IMR-90 (cell line): ENCODE results near the gene NABP1. TPM values are rescaled to one million over a fixed set of nuclear protein-coding genes. Genes with fewer than 3 reads are reported as not detected.

Experiments
- ATAC-seq: fragments of 200-7000 bp; cut with Tn5 transposase; 2 replicates; pipeline ENCODE4 v1.9.1; 2020; ENCODE audit warnings: low read depth, mild to moderate bottlenecking, moderate library complexity
- BruUV-seq: library from RNA; stranded (reverse); fragments of 400-500 nt; replicated peaks from 2 replicates; lab custom pipeline; 2021; lab: Mats Ljungman, UMichigan
- CTCF ChIA-PET: fragments of 300-600 bp; formaldehyde crosslinking; extraction: SDS; loops from one replicate; lab custom pipeline; 2021; ENCODE audit warnings: antibody characterized with exemption; lab: Yijun Ruan, JAX
- POLR2A ChIA-PET: fragments of 300-600 bp; sonication (Branson Sonifier 250); formaldehyde crosslinking; loops from one replicate; lab custom pipeline; 2022; ENCODE audit warnings: antibody characterized with exemption; ENCODE audit not compliant: unreplicated experiment; lab: Charles Lee
- DNase-seq: peaks from one replicate; pipeline ENCODE4 v3.0.0; 2013
- H2AFZ ChIP-seq: replicated peaks from 2 replicates; pipeline ENCODE3; 2013; ENCODE audit warnings: low read length, mild to moderate bottlenecking; ENCODE audit not compliant: poor library complexity
- H2AK5ac ChIP-seq: 2 replicates; pipeline ENCODE4 v1.6.1; 2013; ENCODE audit warnings: low read depth, low read length, inconsistent platforms
- H2AK9ac ChIP-seq: replicated peaks from 2 replicates; pipeline ENCODE3; 2013; ENCODE audit warnings: mild to moderate bottlenecking, low read depth, low read length, moderate library complexity; ENCODE audit not compliant: poor library complexity
- H2BK120ac ChIP-seq: 2 replicates; pipeline ENCODE4 v1.6.1; 2013; ENCODE audit warnings: low read depth, low read length, inconsistent platforms
- H2BK15ac ChIP-seq: 3 replicates; pipeline ENCODE4 v1.6.1; 2013; ENCODE audit warnings: low read depth, low read length, inconsistent platforms
- H2BK20ac ChIP-seq: 2 replicates; pipeline ENCODE4 v1.6.1; 2013; ENCODE audit warnings: low read depth, mild to moderate bottlenecking, inconsistent platforms, low read length, moderate library complexity
- H2BK5ac ChIP-seq: 2 replicates; pipeline ENCODE4 v1.6.1; 2013; ENCODE audit warnings: mild to moderate bottlenecking, low read depth, low read length, inconsistent platforms; ENCODE audit not compliant: poor library complexity, severe bottlenecking
- H3K14ac ChIP-seq: replicated peaks from 2 replicates; pipeline ENCODE4 v1.6.1; 2013; ENCODE audit warnings: low read depth, low read length, inconsistent platforms
- H3K18ac ChIP-seq: 2 replicates; pipeline ENCODE4 v1.6.1; 2013; ENCODE audit warnings: low read depth, low read length, control low read depth
- H3K23ac ChIP-seq: 2 replicates; pipeline ENCODE4 v1.6.1; 2013; ENCODE audit warnings: low read depth, low read length, inconsistent platforms
- H3K27ac ChIP-seq: 2 replicates; pipeline ENCODE4 v1.5.1; 2013; ENCODE audit warnings: mild to moderate bottlenecking, control low read depth, low read length; ENCODE audit not compliant: insufficient read depth
- H3K27me3 ChIP-seq: 2 replicates; pipeline ENCODE4 v1.6.1; 2013; ENCODE audit warnings: low read length; ENCODE audit not compliant: control insufficient read depth, insufficient read depth
- H3K36me3 ChIP-seq: 2 replicates; pipeline ENCODE4 v1.6.1; 2013; ENCODE audit warnings: low read length, mixed read lengths; ENCODE audit not compliant: control insufficient read depth, insufficient read depth
- H3K4ac ChIP-seq: 2 replicates; pipeline ENCODE4 v1.6.1; 2013; ENCODE audit warnings: low read depth, low read length, inconsistent platforms
- H3K4me1 ChIP-seq: 2 replicates; pipeline ENCODE4 v1.6.1; 2013; ENCODE audit warnings: low read length, mixed read lengths; ENCODE audit not compliant: control insufficient read depth, insufficient read depth
- H3K4me2 ChIP-seq: 2 replicates; pipeline ENCODE4 v1.6.1; 2013; ENCODE audit warnings: low read depth, mild to moderate bottlenecking, control low read depth, low read length, moderate library complexity
- H3K4me3 ChIP-seq: 2 replicates; pipeline ENCODE4 v1.5.1; 2013; ENCODE audit warnings: low read depth, mild to moderate bottlenecking, control low read depth, low read length, moderate library complexity; ENCODE audit not compliant: insufficient read depth
- H3K56ac ChIP-seq: 2 replicates; pipeline ENCODE4 v1.6.1; 2013; ENCODE audit warnings: low read length, inconsistent platforms; ENCODE audit not compliant: insufficient read depth; ENCODE audit errors: extremely low read depth
- H3K79me1 ChIP-seq, 2 experiments: 2 replicates each; pipeline ENCODE4 v1.6.1; 2013; ENCODE audit warnings: low read length in 2 of 2, inconsistent platforms in 1 of 2, low read depth in 1 of 2
- H3K9ac ChIP-seq: 2 replicates; pipeline ENCODE4 v1.6.1; 2013; ENCODE audit warnings: low read depth, low read length, control low read depth
- H3K9me1 ChIP-seq: 2 replicates; pipeline ENCODE4 v1.6.1; 2013; ENCODE audit warnings: low read length, inconsistent platforms; ENCODE audit not compliant: insufficient read depth
- H3K9me3 ChIP-seq: 2 replicates; pipeline ENCODE4 v1.6.1; 2013; ENCODE audit warnings: low read length; ENCODE audit not compliant: control insufficient read depth, insufficient read depth
- H4K20me1 ChIP-seq: 2 replicates; pipeline ENCODE4 v1.6.1; 2013; ENCODE audit warnings: low read length, inconsistent platforms; ENCODE audit not compliant: insufficient read depth
- H4K5ac ChIP-seq: 2 replicates; pipeline ENCODE4 v1.6.1; 2013; ENCODE audit warnings: mild to moderate bottlenecking, low read depth, low read length, control low read depth
- H4K8ac ChIP-seq, 2 experiments: 2 replicates each; pipeline ENCODE4 v1.6.1; 2013; ENCODE audit warnings: low read depth in 2 of 2, low read length in 2 of 2, control low read depth in 1 of 2, inconsistent platforms in 1 of 2
- H4K91ac ChIP-seq: 2 replicates; pipeline ENCODE4 v1.6.1; 2013; ENCODE audit warnings: low read depth, low read length, inconsistent platforms; ENCODE audit not compliant: insufficient read depth
- BHLHE40 ChIP-seq: fragments of 150-350 bp; IDR thresholded peaks from 2 replicates; pipeline ENCODE4 v1.6.1; 2016; ENCODE audit warnings: mild to moderate bottlenecking, low read depth, low read length
- FOS ChIP-seq: fragments of 150-350 bp; IDR thresholded peaks from 2 replicates; pipeline ENCODE4 v1.6.1; 2016; ENCODE audit warnings: low read depth, low read length
- POLR2A ChIP-seq: IDR thresholded peaks from 2 replicates; pipeline ENCODE4 v1.6.1; 2012; ENCODE audit warnings: mild to moderate bottlenecking, low read depth, low read length
- RAD21 ChIP-seq: IDR thresholded peaks from 2 replicates; pipeline ENCODE4 v1.6.1; 2012; ENCODE audit warnings: low read length, improper control_type of control experiment
- RFX5 ChIP-seq: IDR thresholded peaks from 2 replicates; pipeline ENCODE4 v1.8.0; 2012; ENCODE audit warnings: low read depth, mild to moderate bottlenecking, low read length, moderate library complexity
- dilution Hi-C: fragments of 300-500 bp; cut with HindIII; formaldehyde crosslinking; loops from one replicate; pipeline ENCODE4 v1.14.3; 2018; ENCODE audit warnings: low sequenced_read_pairs; ENCODE audit not compliant: unreplicated experiment
- in situ Hi-C: fragments of 300-500 bp; cut with MboI; formaldehyde crosslinking; loops from 3 replicates; pipeline ENCODE4 v1.14.3; 2019; ENCODE audit warnings: low sequenced_read_pairs, inconsistent platforms, mixed read lengths
- intact Hi-C: fragments of 100-400 bp; cut with micrococcal nuclease; formaldehyde crosslinking; loops from 2 replicates; pipeline ENCODE4 v1.10.0; 2022
- polyA plus RNA-seq, 3 experiments: library from polyadenylated mRNA; depleted of rRNA; stranded (reverse); fragments of >200 nt; gene quantifications; 2 replicates each; pipeline ENCODE4 v1.2.3, GENCODE V29; 2012; ENCODE audit warnings: low replicate concordance in 1 of 3
- total RNA-seq: library from RNA; depleted of rRNA; stranded (reverse); fragments of >200 nt; gene quantifications from 2 replicates; pipeline ENCODE4 v1.2.3, GENCODE V29; 2012
- TF ChIP-seq, protein P1 (sequence below): conservative IDR thresholded peaks from 2 replicates; pipeline ENCODE4 v1.5.1; 2012; ENCODE audit warnings: mild to moderate bottlenecking, low read depth, low read length, improper control_type of control experiment
- TF ChIP-seq, protein P2 (sequence below): fragments of 150-350 bp; IDR thresholded peaks from 2 replicates; pipeline ENCODE4 v1.6.1; 2017; ENCODE audit warnings: mild to moderate bottlenecking, antibody characterized with exemption, low read length, low read depth

Gene NABP1
- total and polyA plus RNA-seq, 2 of the 4 experiments (the other 2 are of a cell fraction), result 57.7 to 73.3 TPM

DNA sequence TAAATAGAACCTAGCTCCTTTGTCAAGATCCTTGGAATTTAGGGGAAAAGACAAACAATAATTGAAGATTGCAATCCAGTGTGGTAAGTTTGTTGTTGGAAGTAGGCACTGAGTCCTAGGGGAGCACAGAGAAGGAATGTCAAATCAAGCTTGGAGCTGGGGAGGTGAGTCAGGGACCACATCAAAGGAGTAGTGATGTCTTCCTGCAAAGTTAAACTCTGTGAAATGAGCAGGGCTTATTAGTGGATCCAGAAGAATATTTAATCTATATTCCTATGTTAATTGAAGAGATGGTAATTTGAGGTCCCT, 41.7 kb upstream of the NABP1 start:
- Histone ChIP-seq H3K4ac (peak overlapping the region; percentile 97), H4K91ac (peak overlapping the region; percentile 100), H3K18ac (peak overlapping the region; percentile 96), H3K9me3 (no peaks in the 10 kb centered on the region), H2AK5ac (peak overlapping the region; percentile 30; the same call in 1 of the 2 replicates), H4K20me1 (no peaks in the 10 kb centered on the region), H3K36me3 (no peaks in the 10 kb centered on the region), H3K27me3 (no peaks in the 10 kb centered on the region), H2BK15ac (0 out of 3 replicates have a peak overlapping the region, but pooled peaks have one; percentile 8), H3K79me1 (peaks cover 7 to 15% of the 10 kb centered on the region in 2 experiments; a peak in 2 of 4 replicates), H3K4me1 (peaks cover 29% of the 10 kb centered on the region), H3K14ac (peak overlapping the region; percentile 11), H3K27ac (peak overlapping the region; percentile 100), H3K56ac (peak overlapping the region; percentile 82), H2AFZ (no peak overlapping the region), H2BK120ac (peak overlapping the region; percentile 99), H2BK5ac (peak overlapping the region; percentile 98), H2AK9ac (no peak overlapping the region), H2BK20ac (peak overlapping the region; percentile 93), H3K4me2 (peak overlapping the region; percentile 76), H3K23ac (peak overlapping the region; percentile 89; the same call in 1 of the 2 replicates), H3K9ac (peak overlapping the region; percentile 1; the same call in 1 of the 2 replicates), H4K8ac (peak overlapping the region; percentile 72 to 95), H3K9me1 (peaks cover 16% of the 10 kb centered on the region), H3K4me3 (no peak overlapping the region), H4K5ac (peak overlapping the region; percentile 93)
- dilution Hi-C loops (no loop called here), intact Hi-C loops (loop anchor here (2.0 kb wide), 1 partner anchor 65 kb away; no protein-coding TSS in a partner anchor), in situ Hi-C loops (no loop called here)
- POLR2A ChIA-PET, result interaction anchor here (1.3 to 3.7 kb wide), 3 partner anchors 41 to 46 kb away, joined by 4 to 57 read pairs (median 7); partner anchors contain the start of gene NABP1
- ATAC-seq (peak; percentile 46), DNase-seq (peak; percentile 88)
- CTCF ChIA-PET, result interaction anchor here (0.7 to 1.1 kb wide), 2 partner anchors 15 to 65 kb away, joined by 3 read pairs; no protein-coding TSS in a partner anchor
- TF ChIP-seq, protein P1, sequence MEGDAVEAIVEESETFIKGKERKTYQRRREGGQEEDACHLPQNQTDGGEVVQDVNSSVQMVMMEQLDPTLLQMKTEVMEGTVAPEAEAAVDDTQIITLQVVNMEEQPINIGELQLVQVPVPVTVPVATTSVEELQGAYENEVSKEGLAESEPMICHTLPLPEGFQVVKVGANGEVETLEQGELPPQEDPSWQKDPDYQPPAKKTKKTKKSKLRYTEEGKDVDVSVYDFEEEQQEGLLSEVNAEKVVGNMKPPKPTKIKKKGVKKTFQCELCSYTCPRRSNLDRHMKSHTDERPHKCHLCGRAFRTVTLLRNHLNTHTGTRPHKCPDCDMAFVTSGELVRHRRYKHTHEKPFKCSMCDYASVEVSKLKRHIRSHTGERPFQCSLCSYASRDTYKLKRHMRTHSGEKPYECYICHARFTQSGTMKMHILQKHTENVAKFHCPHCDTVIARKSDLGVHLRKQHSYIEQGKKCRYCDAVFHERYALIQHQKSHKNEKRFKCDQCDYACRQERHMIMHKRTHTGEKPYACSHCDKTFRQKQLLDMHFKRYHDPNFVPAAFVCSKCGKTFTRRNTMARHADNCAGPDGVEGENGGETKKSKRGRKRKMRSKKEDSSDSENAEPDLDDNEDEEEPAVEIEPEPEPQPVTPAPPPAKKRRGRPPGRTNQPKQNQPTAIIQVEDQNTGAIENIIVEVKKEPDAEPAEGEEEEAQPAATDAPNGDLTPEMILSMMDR, result no peak
- TF ChIP-seq, protein P2, sequence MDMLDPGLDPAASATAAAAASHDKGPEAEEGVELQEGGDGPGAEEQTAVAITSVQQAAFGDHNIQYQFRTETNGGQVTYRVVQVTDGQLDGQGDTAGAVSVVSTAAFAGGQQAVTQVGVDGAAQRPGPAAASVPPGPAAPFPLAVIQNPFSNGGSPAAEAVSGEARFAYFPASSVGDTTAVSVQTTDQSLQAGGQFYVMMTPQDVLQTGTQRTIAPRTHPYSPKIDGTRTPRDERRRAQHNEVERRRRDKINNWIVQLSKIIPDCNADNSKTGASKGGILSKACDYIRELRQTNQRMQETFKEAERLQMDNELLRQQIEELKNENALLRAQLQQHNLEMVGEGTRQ, result no peak
- no peak for TF ChIP-seq RFX5
- TF ChIP-seq POLR2A, result no peak
- TF ChIP-seq BHLHE40, result no peak
- no peak for TF ChIP-seq RAD21
- TF ChIP-seq FOS, result peak; percentile 16; the same call in 1 of the 2 replicates
- no TSS peak for BruUV-seq
